Measurements from ENCODE around the gene PLLP. TPM values are rescaled to one million over a fixed set of nuclear protein-coding genes. Genes with fewer than 3 reads are reported as not detected.

Gene PLLP
- total RNA-seq, 1 donor: under 0.01 TPM

GRCh38 chr16:57297856-57298255 lies 13.4 kb upstream of the PLLP start:
- TF ChIP-seq CTCF (IDR thresholded peaks at IDR 0.05; ENCODE audit: insufficient read depth, low read depth, low read length): no peak
- DNase-seq (ENCODE audit: low read depth): no peak

GRCh38 chr16:57289391-57290257 lies 5.2 kb upstream of the PLLP start:
- no peak for DNase-seq (ENCODE audit: low read depth)
- H3K4me3 ChIP-seq (ENCODE audit: low read depth, low read length): no peak overlapping the region
- TF ChIP-seq CTCF (IDR thresholded peaks at IDR 0.05; ENCODE audit: insufficient read depth, low read depth, low read length): no peak

More at GRCh38 chr16:57297856-57298255, 13.4 kb upstream of the PLLP start:
- no peak overlapping the region for H3K4me3 ChIP-seq (ENCODE audit: low read depth, low read length)

GRCh38 chr16:57285379-57285778 lies 907 bp upstream of the PLLP start:
- no peak for TF ChIP-seq CTCF (IDR thresholded peaks at IDR 0.05; ENCODE audit: insufficient read depth, low read depth, low read length)
- DNase-seq (ENCODE audit: low read depth): no peak
- H3K4me3 ChIP-seq (ENCODE audit: low read depth, low read length): no peak overlapping the region

- no peak for TF ChIP-seq CTCF (IDR thresholded peaks at IDR 0.05; ENCODE audit: insufficient read depth, low read depth, low read length)
- DNase-seq (ENCODE audit: low read depth): no peak
- peak overlapping the region; percentile 62 for H3K4me3 ChIP-seq (ENCODE audit: low read depth, low read length)
These were observed 486 bp upstream of the PLLP start for GRCh38 chr16:57284952-57285363.

- no peak for DNase-seq (ENCODE audit: low read depth)
- no peak for TF ChIP-seq CTCF (IDR thresholded peaks at IDR 0.05; ENCODE audit: insufficient read depth, low read depth, low read length)
- no peak overlapping the region for H3K4me3 ChIP-seq (ENCODE audit: low read depth, low read length)
These were observed 588 bp downstream of the PLLP start for GRCh38 chr16:57283959-57284208.

- no peak for DNase-seq (ENCODE audit: low read depth)
- no peak overlapping the region for H3K4me3 ChIP-seq (ENCODE audit: low read depth, low read length)
- no peak for TF ChIP-seq CTCF (IDR thresholded peaks at IDR 0.05; ENCODE audit: insufficient read depth, low read depth, low read length)
These were observed 1.1 kb downstream of the PLLP start for GRCh38 chr16:57283214-57283958.
